Measurements from ENCODE around the gene SUGCT.
"Not testable (repeated sequence)": the region's sequence is repeated elsewhere in the genome, so short reads cannot be mapped to it uniquely, and the experiment has no call there.

SUGCT gene

DNA sequence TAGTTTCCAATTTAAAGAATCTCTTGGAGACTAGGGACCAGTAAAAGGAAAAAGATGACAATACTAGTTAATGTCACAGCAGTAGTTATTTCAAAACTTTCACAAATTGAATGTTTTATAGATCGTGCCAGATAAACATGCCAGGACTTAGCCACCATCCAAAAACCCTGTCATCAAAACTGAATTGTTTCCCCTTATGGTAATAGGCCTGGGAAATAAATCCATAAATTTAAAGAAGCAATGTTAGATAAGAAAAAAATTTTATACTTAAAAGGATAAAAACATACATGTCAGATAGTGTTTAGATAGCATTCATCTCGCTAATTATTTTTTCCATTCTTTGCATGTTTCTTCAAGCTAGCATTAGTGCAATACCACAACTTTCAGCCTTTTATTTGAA lies 71.2 kb downstream of the SUGCT start:
- no peak overlapping the region for H3K4me3 ChIP-seq (ENCODE audit: low read depth, low read length)
- TF ChIP-seq, protein P1, sequence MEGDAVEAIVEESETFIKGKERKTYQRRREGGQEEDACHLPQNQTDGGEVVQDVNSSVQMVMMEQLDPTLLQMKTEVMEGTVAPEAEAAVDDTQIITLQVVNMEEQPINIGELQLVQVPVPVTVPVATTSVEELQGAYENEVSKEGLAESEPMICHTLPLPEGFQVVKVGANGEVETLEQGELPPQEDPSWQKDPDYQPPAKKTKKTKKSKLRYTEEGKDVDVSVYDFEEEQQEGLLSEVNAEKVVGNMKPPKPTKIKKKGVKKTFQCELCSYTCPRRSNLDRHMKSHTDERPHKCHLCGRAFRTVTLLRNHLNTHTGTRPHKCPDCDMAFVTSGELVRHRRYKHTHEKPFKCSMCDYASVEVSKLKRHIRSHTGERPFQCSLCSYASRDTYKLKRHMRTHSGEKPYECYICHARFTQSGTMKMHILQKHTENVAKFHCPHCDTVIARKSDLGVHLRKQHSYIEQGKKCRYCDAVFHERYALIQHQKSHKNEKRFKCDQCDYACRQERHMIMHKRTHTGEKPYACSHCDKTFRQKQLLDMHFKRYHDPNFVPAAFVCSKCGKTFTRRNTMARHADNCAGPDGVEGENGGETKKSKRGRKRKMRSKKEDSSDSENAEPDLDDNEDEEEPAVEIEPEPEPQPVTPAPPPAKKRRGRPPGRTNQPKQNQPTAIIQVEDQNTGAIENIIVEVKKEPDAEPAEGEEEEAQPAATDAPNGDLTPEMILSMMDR (conservative IDR thresholded peaks at IDR 0.05; ENCODE audit: low read depth, low read length), result no peak
- DNase-seq (ENCODE audit: low read depth), result no peak

DNA sequence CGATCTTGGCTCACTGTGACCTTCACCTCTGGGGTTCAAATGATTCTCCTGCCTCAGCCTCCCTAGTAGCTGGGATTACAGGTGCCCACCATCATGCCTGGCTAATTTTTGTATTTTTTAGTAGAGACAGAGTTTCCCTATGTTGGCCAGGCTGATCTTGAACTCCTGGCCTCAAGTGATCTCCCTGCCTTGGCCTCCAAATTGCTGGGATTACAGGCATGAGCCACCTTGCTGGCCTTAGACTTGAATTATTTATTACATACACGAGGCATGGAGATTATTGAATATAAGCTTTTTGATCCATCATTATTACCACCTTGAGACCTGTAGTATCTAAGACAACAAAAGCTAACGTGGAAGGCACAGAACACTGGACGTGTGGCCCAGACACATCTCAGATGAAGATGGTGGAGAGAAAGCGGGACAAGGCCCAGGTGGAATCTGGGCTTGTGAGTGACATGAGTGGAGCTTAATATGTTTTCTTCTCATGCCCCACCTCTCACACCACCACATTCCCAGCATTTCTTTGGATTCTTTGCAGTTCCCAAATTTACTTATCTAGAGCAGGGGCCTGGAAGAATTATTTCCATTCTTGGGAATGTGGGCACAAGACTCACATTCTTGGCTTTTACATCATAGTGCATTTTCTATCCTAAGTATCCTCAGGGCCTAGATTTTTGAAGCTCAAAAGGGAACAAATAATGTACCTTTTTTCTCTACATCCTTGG lies 76.6 kb downstream of the SUGCT start:
- peak; percentile 23 for DNase-seq (ENCODE audit: low read depth)
- TF ChIP-seq, protein P1 (conservative IDR thresholded peaks at IDR 0.05; ENCODE audit: low read depth, low read length), result no peak
- H3K4me3 ChIP-seq (ENCODE audit: low read depth, low read length), result no peak overlapping the region

DNA sequence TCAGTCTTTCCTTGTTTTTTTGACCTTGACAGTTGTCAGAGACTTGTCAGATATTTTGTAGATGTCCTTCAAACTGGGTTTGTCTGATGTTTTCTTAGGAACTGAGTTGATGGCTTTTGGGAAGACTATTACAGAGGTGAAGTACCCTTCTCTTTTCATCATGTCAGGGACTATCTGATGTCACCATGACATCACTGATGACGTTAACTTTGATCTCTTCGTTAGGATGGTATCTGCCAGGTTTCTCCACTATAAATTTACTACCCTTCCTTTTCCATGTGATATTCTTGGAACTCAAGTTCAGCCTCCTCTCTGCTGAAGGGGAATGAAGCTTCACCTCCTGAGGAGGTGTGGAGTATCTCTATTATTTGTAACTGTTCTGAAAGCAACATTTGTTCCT lies 78.5 kb downstream of the SUGCT start:
- DNase-seq (ENCODE audit: low read depth), result no peak
- TF ChIP-seq, protein P1 (conservative IDR thresholded peaks at IDR 0.05; ENCODE audit: low read depth, low read length), result no peak
- no peak overlapping the region for H3K4me3 ChIP-seq (ENCODE audit: low read depth, low read length)

DNA sequence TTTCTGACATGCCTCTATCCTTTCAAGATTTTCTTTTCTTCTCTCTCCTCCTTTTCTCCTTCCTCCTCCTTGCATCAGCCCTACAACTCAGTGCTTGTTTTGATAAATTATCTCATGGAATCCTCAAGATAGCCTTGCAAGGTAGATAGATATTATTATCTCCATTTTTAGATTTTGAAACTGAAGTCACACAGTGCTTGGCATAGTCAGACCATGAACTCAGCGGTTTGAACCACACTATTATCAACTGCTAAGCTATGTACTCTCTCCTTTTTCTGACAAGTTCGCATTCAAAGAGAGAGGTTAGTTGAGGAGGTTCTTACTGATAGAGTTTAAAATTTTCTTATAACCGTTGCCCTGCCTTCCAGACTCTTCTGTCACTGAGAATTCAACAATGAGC lies 79.1 kb downstream of the SUGCT start:
- peak; percentile 72 for DNase-seq (ENCODE audit: low read depth)
- no peak overlapping the region for H3K4me3 ChIP-seq (ENCODE audit: low read depth, low read length)
- TF ChIP-seq, protein P1 (conservative IDR thresholded peaks at IDR 0.05; ENCODE audit: low read depth, low read length), result no peak

DNA sequence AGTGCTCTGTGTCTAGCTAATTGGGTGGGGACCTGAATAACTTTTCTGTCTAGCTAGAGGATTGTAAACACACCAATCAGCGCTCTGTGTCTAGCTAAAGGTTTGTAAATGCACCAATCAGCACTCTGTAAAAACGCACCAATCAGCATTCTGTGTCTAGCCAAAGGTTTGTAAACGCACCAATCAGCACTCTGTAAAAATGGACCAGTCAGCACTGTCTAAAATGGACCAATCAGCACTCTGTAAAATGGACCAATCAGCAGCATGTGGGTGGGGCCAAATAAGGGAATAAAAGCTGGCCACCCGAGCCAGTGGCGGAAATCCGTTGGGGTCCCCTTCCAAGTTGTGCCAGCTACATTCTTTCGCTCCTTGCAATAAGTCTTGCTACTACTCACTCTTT lies 83.8 kb downstream of the SUGCT start:
- H3K4me3 ChIP-seq (ENCODE audit: low read depth, low read length); DNase-seq (ENCODE audit: low read depth): not testable (repeated sequence)

DNA sequence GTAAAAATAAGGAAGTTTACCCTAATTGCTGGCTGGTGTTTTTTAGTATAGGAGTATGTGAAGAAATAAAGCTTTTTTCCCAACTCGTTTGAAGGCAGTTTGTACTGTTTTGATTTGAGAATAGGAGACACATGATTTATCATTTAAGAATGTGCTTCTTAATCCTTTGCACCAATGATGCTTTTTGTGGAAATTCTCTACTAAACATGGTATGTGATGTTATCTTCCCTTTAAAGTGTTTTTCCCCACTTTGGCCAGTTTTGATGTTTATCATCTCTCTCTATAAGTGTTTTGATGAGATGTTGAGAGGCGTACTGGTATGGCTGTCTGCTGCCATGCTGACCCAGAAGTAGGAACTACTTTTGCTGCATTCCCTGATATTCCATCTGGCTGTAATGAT lies 85.1 kb downstream of the SUGCT start:
- DNase-seq (ENCODE audit: low read depth), result peak; percentile 91
- TF ChIP-seq, protein P1 (conservative IDR thresholded peaks at IDR 0.05; ENCODE audit: low read depth, low read length), result no peak
- H3K4me3 ChIP-seq (ENCODE audit: low read depth, low read length), result no peak overlapping the region

DNA sequence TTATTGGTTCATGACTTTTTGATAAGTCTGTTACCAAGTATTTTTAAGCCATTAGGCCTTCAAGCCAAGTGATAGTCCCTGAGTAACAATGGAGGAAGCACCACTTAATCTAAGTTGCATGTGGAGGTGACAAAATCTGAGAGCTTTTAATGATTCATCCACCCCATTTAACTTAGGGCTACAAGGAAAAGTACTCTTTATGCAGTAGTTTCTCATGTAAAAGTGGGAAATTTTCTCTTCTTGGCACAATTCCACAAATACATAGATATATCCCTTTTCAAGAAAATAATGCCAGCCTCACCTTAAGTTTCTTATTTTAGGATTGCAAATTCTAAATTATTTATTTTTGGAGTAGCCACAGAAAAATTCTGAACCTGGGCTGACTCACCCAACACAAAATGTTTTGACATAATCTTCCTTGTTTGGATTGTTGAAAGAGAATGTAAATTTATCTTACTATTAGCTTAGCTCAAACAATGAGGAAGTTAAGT lies 85.7 kb downstream of the SUGCT start:
- peak; percentile 57 for DNase-seq (ENCODE audit: low read depth)
- TF ChIP-seq, protein P1 (conservative IDR thresholded peaks at IDR 0.05; ENCODE audit: low read depth, low read length), result no peak
- H3K4me3 ChIP-seq (ENCODE audit: low read depth, low read length), result no peak overlapping the region

All from choroid plexus epithelial cell (primary cell).